Activated T-cell treated with anti-CD3 and anti-CD28 coated beads, Interleukin-2, amount 50 U/mL, for 24 hours (primary cell): Measurements from ENCODE around the gene ITPRIP.

Experiments used
- DNase-seq: peaks from one replicate; pipeline ENCODE4 v3.0.0-alpha.2; 2020
- H3K27ac Mint-ChIP-seq: 2 replicates; pipeline ENCODE4 v1.8.0; 2020; ENCODE audit warnings: mild to moderate bottlenecking, mixed read lengths
- H3K27me3 Mint-ChIP-seq: 2 replicates; pipeline ENCODE4 v1.8.0; 2020; ENCODE audit warnings: mixed read lengths
- H3K36me3 Mint-ChIP-seq: 2 replicates; pipeline ENCODE4 v1.8.0; 2020; ENCODE audit warnings: low read depth, mixed read lengths
- H3K4me1 Mint-ChIP-seq: 2 replicates; pipeline ENCODE4 v1.8.0; 2020; ENCODE audit warnings: low read depth, mixed read lengths
- H3K4me3 Mint-ChIP-seq: 2 replicates; pipeline ENCODE4 v1.8.0; 2020; ENCODE audit warnings: mild to moderate bottlenecking, moderate library complexity, mixed read lengths
- H3K9me3 Mint-ChIP-seq: 2 replicates; pipeline ENCODE4 v1.8.0; 2020; ENCODE audit warnings: mixed read lengths

Gene ITPRIP

DNA sequence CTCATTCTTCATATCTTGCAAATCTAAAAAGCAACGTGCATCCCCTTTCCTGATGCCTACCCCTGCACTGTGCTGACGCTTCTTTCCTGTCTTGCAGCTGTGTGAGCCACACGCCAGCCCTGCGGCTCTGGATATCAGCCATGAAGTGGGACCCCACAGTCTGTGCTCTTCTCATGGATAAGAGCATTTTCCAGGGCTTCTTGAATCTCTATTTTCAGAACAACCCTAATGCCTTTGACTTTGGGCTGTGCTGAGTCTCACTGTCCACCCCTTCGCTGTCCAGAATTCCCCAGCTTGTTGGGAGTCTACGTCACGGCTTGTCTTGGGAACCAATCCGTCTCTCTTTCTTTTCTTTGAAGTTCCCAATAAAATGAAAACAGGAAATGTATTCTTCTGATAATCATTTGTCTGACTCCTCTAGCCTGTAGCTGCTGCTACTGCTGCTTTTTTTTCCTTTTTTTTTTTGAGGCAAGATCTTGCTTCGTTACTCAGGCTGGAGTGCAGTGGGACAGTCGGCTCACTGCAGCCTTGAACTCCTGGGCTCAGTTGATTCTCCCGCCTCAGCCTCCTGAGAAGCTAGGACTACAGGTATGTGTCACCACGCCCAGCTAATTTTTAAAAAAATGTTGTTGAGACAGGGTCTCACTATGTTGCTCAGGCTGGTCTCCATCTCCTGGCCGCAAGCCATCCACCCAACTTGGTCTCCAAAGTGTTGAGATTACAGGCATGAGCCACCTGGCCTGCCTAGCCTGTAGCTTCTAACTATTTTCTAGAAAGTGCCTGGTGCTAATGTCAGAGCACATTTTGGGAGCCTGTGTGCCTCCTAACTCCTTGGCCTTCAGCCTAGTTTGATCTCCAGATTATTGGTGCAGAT, 39.0 kb downstream of the ITPRIP start:
- Mint-ChIP-seq H3K36me3 (no peaks in the 10 kb centered on the region), H3K27me3 (no peaks in the 10 kb centered on the region), H3K27ac (peak overlapping the region; percentile 26), H3K9me3 (peaks cover 8% of the 10 kb centered on the region), H3K4me1 (peaks cover 41% of the 10 kb centered on the region), H3K4me3 (no peak overlapping the region)
- DNase-seq, result no peak

DNA sequence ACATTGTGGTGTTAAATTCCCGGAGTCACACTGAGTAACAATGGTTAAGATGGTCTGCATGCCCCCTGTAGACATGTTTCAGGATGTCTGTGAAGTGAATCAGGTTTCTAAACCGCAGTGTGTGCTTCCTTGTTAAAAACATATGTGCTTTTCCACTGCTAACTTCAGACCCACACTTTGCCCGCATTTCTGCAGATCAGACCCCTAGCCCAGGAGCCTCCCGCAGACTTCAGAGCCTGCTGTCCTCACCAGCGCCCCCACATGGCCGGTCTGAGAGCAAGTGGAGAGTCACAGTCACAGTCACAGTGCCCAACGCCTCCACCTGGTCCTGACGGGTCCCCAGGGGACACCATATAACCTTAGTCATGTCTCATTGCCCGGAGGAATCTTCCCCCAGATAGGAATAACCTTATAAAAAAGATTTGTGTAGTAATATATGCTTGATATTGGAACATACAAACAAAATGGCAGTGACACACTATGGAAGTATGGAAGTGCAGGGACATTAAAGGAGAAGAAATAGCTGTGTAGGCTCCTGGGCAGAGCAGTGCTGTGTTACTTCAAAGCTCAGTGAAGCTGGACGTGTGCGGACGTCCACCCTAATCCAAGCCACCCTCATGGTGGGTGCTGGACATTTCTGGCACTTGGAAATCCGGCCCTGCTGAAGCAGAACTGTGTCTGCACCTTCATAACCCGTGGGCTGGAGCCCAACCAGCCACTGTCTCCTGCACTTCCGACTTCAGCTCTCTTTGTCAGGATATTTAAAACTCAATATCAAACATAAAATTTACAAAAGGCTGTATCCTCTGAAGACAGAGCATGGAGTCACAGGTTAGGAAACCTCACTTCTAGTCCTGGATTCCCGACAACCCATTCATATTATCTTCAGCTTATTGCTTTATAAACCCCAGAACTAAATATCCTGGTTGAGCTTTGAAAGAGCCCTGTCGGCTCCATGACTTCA, 40.3 kb downstream of the ITPRIP start:
- no peaks in the 10 kb centered on the region for H3K27me3 Mint-ChIP-seq
- no peak overlapping the region for H3K27ac Mint-ChIP-seq
- H3K4me3 Mint-ChIP-seq, result no peak overlapping the region
- peaks cover 32% of the 10 kb centered on the region for H3K4me1 Mint-ChIP-seq
- peak; percentile 52 for DNase-seq
- no peaks in the 10 kb centered on the region for H3K36me3 Mint-ChIP-seq
- H3K9me3 Mint-ChIP-seq, result peaks cover 8% of the 10 kb centered on the region

DNA sequence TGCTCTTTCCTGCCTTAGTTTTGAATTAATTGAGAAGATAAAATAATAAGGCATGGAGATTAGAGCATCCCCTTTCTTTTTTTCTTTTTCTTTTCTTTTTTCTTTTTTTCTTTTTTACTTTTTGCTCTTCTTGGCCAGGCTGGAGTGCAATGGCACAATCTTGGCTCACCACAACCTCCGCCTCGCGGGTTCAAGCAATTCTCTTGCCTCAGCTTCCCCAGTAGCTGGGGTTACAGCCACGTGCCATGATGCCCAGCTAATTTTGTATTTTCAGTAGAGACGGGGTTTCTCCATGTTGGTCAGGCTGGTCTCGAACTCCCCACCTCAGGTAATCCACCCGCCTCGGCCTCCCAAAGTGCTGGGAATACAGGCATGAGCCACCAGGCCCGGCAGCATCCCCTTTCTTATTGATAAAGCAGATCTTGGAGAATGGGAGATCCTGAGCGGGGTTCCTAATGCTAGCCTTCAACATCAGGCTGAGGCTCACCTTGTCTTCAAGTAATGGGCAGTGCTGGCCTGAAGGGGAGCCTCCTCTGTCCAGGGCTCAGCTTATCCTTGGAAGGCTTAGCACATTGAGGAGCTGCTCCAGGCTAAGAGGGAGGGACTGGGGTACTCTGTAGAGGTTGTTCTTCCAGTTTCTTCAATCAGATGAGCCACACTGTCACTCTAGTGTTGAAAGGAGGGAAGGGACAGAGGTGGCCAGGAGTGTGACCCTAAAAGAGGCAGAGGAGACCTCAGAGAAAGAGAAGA, 41.4 kb downstream of the ITPRIP start:
- H3K27ac Mint-ChIP-seq, result no peak overlapping the region
- no peaks in the 10 kb centered on the region for H3K36me3 Mint-ChIP-seq
- peaks cover 34% of the 10 kb centered on the region for H3K4me1 Mint-ChIP-seq
- H3K4me3 Mint-ChIP-seq, result no peak overlapping the region
- DNase-seq, result no peak
- no peaks in the 10 kb centered on the region for H3K27me3 Mint-ChIP-seq
- peaks cover 3% of the 10 kb centered on the region for H3K9me3 Mint-ChIP-seq

DNA sequence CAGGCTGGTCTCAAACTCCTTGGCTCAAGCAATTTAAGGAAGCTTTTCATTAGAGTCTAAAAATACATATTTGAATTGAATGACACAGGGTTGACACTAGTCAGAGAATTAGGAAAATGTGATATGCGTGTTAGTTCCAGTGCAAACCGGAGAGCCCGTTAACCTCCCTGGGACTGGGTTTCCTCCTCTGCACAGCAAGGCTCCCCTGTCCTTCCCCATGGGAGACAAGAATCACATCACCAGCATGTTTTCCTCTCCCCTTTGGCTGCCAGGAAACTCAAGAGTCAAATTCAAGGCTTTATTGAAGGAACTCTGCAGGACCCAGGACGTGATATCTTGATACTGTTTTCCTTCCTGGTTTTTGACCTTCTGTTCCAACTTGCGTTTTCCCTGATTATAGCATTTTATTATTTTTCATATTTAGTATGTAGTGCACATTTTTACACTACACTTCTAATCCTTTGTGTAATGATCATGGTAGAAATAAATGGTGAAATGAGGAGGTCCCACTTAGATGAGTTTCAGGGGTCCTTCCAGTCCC, 44.4 kb downstream of the ITPRIP start:
- no peak for DNase-seq
- H3K27me3 Mint-ChIP-seq, result peaks cover 13% of the 10 kb centered on the region
- no peak overlapping the region for H3K4me3 Mint-ChIP-seq
- H3K9me3 Mint-ChIP-seq, result no peaks in the 10 kb centered on the region
- peaks cover 17% of the 10 kb centered on the region for H3K4me1 Mint-ChIP-seq
- H3K36me3 Mint-ChIP-seq, result no peaks in the 10 kb centered on the region
- no peak overlapping the region for H3K27ac Mint-ChIP-seq

DNA sequence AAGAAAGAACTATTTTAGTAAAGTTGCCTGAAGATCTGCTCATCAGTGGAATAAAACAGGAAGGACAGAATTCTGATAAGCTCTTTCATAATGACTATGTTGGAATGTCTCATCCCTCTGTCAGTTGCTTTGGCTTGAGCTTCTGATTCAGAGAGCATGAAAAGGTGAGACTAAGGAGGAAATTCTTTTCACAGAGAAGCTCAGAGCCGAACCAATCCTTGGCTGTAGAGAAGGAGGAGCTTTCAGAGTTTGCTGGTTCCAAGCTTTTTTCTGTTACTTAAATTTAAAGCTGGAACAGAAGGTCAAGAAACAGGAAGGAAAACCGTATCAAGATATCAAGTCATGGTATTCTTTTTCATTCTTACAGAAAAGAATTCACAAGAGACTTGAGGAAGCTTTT, 45.3 kb downstream of the ITPRIP start:
- H3K4me1 Mint-ChIP-seq, result peaks cover 17% of the 10 kb centered on the region
- H3K27ac Mint-ChIP-seq, result peak overlapping the region; percentile 61
- H3K4me3 Mint-ChIP-seq, result no peak overlapping the region
- H3K27me3 Mint-ChIP-seq, result peaks cover 13% of the 10 kb centered on the region
- no peak for DNase-seq
- no peaks in the 10 kb centered on the region for H3K9me3 Mint-ChIP-seq
- no peaks in the 10 kb centered on the region for H3K36me3 Mint-ChIP-seq

DNA sequence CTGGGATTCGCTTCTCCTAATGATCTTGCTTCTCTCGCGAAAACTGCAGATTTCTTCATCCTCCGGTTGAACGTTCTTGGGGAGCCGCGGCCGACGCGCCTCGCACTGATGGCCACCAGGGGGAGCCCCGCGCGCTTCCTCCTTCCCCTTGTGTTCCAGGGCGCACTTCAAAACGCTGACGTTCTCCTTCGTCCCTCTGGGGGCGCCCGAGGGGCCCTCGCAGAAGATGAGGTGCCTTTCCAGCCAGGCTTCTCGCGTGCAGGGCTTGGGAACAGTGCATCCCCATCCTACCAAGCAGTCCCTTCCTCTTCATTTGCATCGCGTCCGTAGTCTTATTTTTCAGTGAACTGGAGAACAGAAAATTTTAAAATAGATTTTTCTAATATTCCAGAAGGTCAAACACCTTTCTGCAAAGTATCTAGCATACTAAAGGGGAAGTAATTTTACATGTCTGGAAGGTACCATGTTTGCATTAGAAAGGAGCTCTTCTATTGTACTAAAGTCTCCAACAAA, 46.8 kb downstream of the ITPRIP start:
- H3K4me1 Mint-ChIP-seq, result peaks cover 14% of the 10 kb centered on the region
- H3K27ac Mint-ChIP-seq, result no peak overlapping the region
- H3K4me3 Mint-ChIP-seq, result no peak overlapping the region
- peak; percentile 90 for DNase-seq
- peaks cover 13% of the 10 kb centered on the region for H3K27me3 Mint-ChIP-seq
- H3K36me3 Mint-ChIP-seq, result no peaks in the 10 kb centered on the region
- no peaks in the 10 kb centered on the region for H3K9me3 Mint-ChIP-seq

DNA sequence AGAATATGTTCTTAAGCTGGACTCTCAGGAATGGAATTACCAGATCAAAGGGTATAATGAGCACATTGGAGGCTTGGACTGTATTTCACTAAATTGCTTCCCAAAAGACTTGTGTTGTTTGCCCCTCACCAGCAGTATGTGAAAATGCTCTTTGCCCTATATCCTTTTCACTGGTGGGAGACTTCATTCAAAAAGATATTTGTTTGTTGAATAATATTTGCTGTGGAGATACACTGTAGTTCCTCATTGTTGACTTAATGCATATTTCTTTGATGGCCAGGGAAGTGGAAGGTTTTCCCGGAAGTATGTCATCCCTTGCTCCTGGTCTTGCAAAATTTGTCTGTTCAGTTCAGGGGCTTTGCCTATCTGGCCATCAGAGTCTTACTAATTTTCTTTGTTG, 49.9 kb downstream of the ITPRIP start:
- no peak for DNase-seq
- Mint-ChIP-seq H3K4me1 (peaks cover 14% of the 10 kb centered on the region), H3K9me3 (no peaks in the 10 kb centered on the region), H3K4me3 (no peak overlapping the region), H3K27me3 (peaks cover 13% of the 10 kb centered on the region), H3K27ac (no peak overlapping the region), H3K36me3 (no peaks in the 10 kb centered on the region)

DNA sequence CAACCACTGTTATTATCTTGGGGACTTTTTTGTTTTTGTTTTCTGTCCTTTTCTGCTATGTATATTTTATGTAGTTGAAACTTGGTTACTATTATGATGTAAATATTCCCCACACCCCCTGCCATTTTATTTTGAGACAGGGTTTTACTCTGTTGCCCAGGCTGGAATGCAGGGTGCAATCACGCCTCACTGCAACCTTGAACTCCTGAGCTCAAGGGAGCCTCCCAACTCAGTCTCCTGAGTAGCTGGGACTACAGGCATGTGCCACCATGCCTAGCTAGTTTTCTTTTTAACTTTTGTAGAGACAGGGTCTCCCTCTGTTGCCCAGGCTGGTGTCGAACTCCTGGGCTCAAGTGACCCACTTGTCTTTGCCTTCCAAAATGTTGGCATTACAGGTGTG, 51.3 kb downstream of the ITPRIP start:
- Mint-ChIP-seq H3K27ac (no peak overlapping the region), H3K27me3 (peaks cover 13% of the 10 kb centered on the region), H3K4me3 (no peak overlapping the region), H3K4me1 (peaks cover 6% of the 10 kb centered on the region), H3K36me3 (no peaks in the 10 kb centered on the region), H3K9me3 (no peaks in the 10 kb centered on the region)
- DNase-seq, result no peak

DNA sequence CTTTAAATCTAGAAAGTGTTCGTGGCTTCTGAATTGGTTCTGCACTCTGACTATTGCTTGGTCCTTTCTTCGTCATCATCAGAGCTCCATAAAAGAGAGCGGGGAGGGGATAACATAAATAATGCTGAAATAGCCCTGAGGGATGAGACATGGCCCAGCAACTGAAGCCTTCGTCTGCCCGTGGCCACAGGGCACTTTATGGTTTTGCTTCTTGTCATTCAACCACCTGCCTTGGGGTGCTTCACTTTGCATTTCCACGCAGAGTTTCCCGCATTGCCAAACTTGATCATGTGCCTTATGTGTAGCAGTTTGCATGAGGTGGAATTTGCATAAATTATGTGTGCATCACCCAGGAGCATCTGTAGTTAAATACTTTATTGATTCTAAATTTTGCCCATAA, 53.4 kb downstream of the ITPRIP start:
- Mint-ChIP-seq H3K36me3 (no peaks in the 10 kb centered on the region), H3K27ac (no peak overlapping the region), H3K4me1 (no peaks in the 10 kb centered on the region), H3K27me3 (peaks cover 5% of the 10 kb centered on the region), H3K4me3 (no peak overlapping the region), H3K9me3 (no peaks in the 10 kb centered on the region)
- DNase-seq, result no peak

DNA sequence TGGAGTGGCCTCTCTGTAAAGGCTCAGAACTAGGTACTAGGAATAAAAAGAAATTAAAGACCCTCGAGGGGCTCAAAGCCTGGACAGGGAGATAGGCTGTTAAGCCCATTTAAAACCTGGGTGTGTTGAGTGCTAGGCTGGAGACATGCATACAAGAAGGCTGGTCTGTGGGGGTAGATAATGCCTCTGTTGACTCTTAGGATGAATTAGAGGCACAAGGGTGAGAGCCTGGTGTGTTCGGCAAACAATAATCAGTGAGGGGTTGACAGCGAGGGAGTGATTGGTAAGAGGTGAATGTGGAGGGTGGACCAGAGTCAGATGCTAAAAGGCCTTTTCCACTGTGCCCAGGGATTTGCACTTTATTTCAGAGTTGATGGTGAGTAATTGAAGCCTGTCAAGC, 56.6 kb downstream of the ITPRIP start:
- no peak for DNase-seq
- Mint-ChIP-seq H3K27me3 (peaks cover 3% of the 10 kb centered on the region), H3K27ac (no peak overlapping the region), H3K4me1 (no peaks in the 10 kb centered on the region), H3K36me3 (no peaks in the 10 kb centered on the region), H3K9me3 (no peaks in the 10 kb centered on the region), H3K4me3 (no peak overlapping the region)

DNA sequence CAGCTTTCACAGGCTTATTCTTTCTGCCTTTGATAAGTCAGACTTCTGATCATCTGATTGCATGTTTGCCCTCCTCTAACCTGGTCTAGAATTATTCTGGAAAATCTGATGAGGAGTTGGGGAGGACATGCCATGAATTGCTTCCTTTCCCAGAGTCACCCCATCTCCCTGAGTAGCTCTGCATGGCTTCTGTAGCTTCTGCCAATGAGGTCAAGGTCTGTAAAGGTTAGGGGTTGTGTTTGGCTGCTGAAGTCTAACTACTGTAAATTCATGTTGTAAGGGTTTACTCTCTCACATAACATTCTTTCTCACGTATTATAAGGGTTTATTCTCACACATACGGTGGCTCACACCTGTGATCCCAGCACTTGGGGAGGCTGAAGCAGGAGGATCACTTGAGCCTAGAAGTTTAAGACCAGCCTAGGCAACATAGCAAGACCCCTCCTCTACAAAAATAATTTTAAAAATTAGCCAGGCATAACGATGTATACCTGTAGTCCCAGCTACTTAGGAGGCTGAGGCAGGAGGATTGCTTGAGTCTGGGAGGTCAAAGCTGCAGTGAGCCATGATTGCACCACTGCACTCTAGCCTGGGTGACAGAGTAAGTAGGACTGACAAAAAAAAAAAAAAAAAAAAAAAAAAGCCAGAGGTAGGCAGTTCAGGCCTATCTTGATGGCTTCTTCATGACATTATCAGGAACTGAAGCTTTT, 58.6 kb downstream of the ITPRIP start:
- Mint-ChIP-seq H3K27me3 (peaks cover 14% of the 10 kb centered on the region), H3K4me1 (peaks cover 1% of the 10 kb centered on the region), H3K27ac (no peak overlapping the region), H3K9me3 (no peaks in the 10 kb centered on the region), H3K4me3 (no peak overlapping the region), H3K36me3 (no peaks in the 10 kb centered on the region)
- no peak for DNase-seq

DNA sequence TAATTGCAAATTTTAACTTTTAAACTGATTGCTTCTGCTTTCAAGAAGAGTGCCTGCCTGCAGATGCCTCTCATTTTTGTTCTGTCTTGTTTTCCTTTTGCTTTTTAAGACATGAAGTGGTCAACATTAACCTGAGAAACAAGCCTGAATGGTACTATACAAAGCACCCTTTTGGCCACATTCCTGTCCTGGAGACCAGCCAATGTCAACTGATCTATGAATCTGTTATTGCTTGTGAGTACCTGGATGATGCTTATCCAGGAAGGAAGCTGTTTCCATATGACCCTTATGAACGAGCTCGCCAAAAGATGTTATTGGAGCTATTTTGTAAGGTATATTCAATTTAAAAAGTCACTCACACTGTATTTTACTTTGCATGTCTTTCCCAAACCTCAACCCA, 60.5 kb downstream of the ITPRIP start:
- H3K27me3 Mint-ChIP-seq, result peaks cover 17% of the 10 kb centered on the region
- peaks cover 7% of the 10 kb centered on the region for H3K4me1 Mint-ChIP-seq
- no peaks in the 10 kb centered on the region for H3K36me3 Mint-ChIP-seq
- no peak overlapping the region for H3K4me3 Mint-ChIP-seq
- DNase-seq, result no peak
- H3K27ac Mint-ChIP-seq, result no peak overlapping the region
- H3K9me3 Mint-ChIP-seq, result no peaks in the 10 kb centered on the region

DNA sequence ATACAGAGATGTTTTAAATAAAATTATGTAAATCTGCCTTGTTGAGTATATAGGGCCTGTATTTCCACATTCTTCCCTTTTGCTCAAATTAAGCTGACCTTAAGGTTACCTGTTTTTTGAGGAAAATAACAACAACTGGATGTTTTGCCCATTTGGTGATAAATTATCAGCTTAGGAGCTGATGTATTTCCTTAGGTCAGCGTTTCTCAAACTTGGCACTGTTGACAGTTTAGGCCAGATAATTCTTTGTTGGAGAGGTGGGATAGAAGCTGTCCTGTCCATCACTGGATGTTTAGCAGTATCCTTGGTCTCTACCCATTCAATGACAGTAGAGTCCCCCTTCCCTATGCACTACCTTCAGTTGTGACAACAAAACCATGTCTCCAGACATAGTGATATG, 62.1 kb downstream of the ITPRIP start:
- H3K4me1 Mint-ChIP-seq, result peaks cover 7% of the 10 kb centered on the region
- H3K36me3 Mint-ChIP-seq, result no peaks in the 10 kb centered on the region
- no peak overlapping the region for H3K27ac Mint-ChIP-seq
- no peaks in the 10 kb centered on the region for H3K9me3 Mint-ChIP-seq
- no peak for DNase-seq
- no peak overlapping the region for H3K4me3 Mint-ChIP-seq
- peaks cover 17% of the 10 kb centered on the region for H3K27me3 Mint-ChIP-seq
